ENCODE data around the gene PRTG.
"Not testable (repeated sequence)": the region's sequence is repeated elsewhere in the genome, so short reads cannot be mapped to it uniquely, and the experiment has no call there.

DNA sequence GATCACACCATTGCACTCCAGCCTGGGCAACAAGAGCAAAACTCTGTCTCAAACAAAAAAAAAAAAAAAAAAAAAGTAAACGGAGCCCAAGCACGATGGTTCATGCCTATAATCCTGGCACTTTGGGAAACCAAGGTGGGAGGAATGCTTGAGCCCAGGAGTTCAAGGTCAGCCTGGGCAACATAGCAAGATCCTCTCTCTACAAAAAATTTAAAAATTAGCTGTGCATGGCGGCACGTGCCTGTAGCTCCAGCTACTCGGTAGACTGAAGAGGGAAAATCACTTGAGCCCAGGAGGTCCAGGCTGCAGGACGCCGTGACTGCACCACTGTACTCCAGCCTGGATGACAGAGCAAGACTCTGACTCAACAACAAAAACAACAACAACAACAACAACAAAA, 9.5 kb downstream of the PRTG start:
- TF ChIP-seq, protein P1, sequence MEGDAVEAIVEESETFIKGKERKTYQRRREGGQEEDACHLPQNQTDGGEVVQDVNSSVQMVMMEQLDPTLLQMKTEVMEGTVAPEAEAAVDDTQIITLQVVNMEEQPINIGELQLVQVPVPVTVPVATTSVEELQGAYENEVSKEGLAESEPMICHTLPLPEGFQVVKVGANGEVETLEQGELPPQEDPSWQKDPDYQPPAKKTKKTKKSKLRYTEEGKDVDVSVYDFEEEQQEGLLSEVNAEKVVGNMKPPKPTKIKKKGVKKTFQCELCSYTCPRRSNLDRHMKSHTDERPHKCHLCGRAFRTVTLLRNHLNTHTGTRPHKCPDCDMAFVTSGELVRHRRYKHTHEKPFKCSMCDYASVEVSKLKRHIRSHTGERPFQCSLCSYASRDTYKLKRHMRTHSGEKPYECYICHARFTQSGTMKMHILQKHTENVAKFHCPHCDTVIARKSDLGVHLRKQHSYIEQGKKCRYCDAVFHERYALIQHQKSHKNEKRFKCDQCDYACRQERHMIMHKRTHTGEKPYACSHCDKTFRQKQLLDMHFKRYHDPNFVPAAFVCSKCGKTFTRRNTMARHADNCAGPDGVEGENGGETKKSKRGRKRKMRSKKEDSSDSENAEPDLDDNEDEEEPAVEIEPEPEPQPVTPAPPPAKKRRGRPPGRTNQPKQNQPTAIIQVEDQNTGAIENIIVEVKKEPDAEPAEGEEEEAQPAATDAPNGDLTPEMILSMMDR (IDR thresholded peaks at IDR 0.05; ENCODE audit: low read depth, low read length) = not testable (repeated sequence)
- not testable (repeated sequence) for TF ChIP-seq EZH2phosphoT487 (IDR thresholded peaks at IDR 0.05; ENCODE audit: low read depth)

All from OCI-LY3 (cell line).